ENCODE results near the gene TP63. TPM values are rescaled to one million over a fixed set of nuclear protein-coding genes. Genes with fewer than 3 reads are reported as not detected.

The TP63 gene
- total RNA-seq, 1 experiment from 2014 or later = 3.6 TPM

DNA sequence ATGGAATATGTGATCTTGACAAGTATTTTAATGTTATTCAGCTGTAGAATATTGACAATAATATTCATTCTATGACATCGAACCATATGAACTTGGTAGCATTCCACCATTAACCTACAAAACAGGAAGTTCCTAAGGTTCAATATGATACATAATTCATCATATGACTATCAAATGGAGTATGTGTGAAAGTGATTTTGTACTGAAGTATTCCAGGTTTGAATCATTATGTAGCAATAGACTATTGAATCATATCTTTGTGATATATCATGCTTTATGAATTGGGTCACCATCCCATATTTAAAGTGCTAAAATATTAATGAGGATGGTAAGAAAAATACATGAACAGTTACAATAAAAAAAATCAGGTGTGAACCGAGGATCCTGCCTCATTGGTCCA, 95.1 kb downstream of the TP63 start:
- H3K4me2 ChIP-seq = no peak overlapping the region
- ChIA-PET POLR2A (ENCODE audit: unreplicated experiment) (no interaction called here), CTCF (no interaction called here)
- H3F3A ChIP-seq (ENCODE audit: insufficient read depth, low read depth) = no peaks in the 10 kb centered on the region
- H3K79me2 ChIP-seq (ENCODE audit: low read depth) = no peaks in the 10 kb centered on the region
- DNase-seq = peak in 1 of 2 experiments; percentile 41
- intact Hi-C loops (cut with micrococcal nuclease; ENCODE audit: unreplicated experiment) = no loop called here
- no peaks in the 10 kb centered on the region for H3K36me3 ChIP-seq (ENCODE audit: low read depth)
- H2AFZ ChIP-seq = no peak overlapping the region
- H3K9me3 ChIP-seq (ENCODE audit: insufficient read depth, low read depth) = peaks cover 38% of the 10 kb centered on the region
- no peaks in the 10 kb centered on the region for H3K9me2 ChIP-seq (ENCODE audit: insufficient read depth)
- H4K20me1 ChIP-seq (ENCODE audit: insufficient read depth) = no peaks in the 10 kb centered on the region
- H3K4me3 ChIP-seq = no peak overlapping the region
- H3K27ac ChIP-seq = no peak overlapping the region
- no peaks in the 10 kb centered on the region for H3K27me3 ChIP-seq (ENCODE audit: insufficient read depth, low read depth)
- no peaks in the 10 kb centered on the region for H3K4me1 ChIP-seq (replicated peaks; ENCODE audit: insufficient read depth)
- TF ChIP-seq EZH2 (IDR thresholded peaks at IDR 0.05; ENCODE audit: low read depth) (no peak), CTCF (conservative IDR thresholded peaks at IDR 0.05) (no peak)
- no TSS peak for BruUV-seq (replicated peaks)

DNA sequence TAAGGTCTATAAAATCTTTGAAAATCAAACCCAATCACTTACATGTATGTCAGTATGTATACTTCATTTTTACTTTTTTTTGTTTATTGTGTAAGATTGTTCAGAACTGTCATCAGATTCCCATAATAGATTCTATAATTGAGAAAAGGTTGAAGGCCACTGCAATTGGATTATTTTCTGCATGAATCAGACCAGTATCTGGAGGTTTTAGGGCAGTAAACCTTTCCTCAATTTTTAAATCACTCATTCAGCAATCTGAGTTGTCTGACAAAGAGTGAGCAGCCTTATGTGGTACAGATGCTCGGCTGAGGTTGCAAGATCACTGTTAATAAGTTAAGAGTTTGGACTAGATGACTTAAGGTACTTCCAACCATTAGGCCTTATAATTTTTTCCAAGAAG, 96.0 kb downstream of the TP63 start:
- no peak overlapping the region for H2AFZ ChIP-seq
- ChIA-PET POLR2A (ENCODE audit: unreplicated experiment) (no interaction called here), CTCF (no interaction called here)
- no peak for DNase-seq
- no peaks in the 10 kb centered on the region for H3K27me3 ChIP-seq (ENCODE audit: insufficient read depth, low read depth)
- H3K4me3 ChIP-seq = no peak overlapping the region
- H3K79me2 ChIP-seq (ENCODE audit: low read depth) = no peaks in the 10 kb centered on the region
- intact Hi-C loops (cut with micrococcal nuclease; ENCODE audit: unreplicated experiment) = no loop called here
- no peak overlapping the region for H3K27ac ChIP-seq
- no peak for TF ChIP-seq CTCF (conservative IDR thresholded peaks at IDR 0.05)
- no peak for TF ChIP-seq EZH2 (IDR thresholded peaks at IDR 0.05; ENCODE audit: low read depth)
- H3K36me3 ChIP-seq (ENCODE audit: low read depth) = no peaks in the 10 kb centered on the region
- no peaks in the 10 kb centered on the region for H4K20me1 ChIP-seq (ENCODE audit: insufficient read depth)
- BruUV-seq (replicated peaks) = no TSS peak
- no peaks in the 10 kb centered on the region for H3F3A ChIP-seq (ENCODE audit: insufficient read depth, low read depth)
- peaks cover 38% of the 10 kb centered on the region; the same call in 1 of the 2 replicates for H3K9me3 ChIP-seq (ENCODE audit: insufficient read depth, low read depth)
- H3K9me2 ChIP-seq (ENCODE audit: insufficient read depth) = no peaks in the 10 kb centered on the region
- no peak overlapping the region for H3K4me2 ChIP-seq
- H3K4me1 ChIP-seq (replicated peaks; ENCODE audit: insufficient read depth) = no peaks in the 10 kb centered on the region

GRCh38 chr3:189727898-189728297, 96.7 kb downstream of the TP63 start:
- Histone ChIP-seq H3K36me3 (ENCODE audit: low read depth) (no peaks in the 10 kb centered on the region), H2AFZ (no peak overlapping the region), H3F3A (ENCODE audit: insufficient read depth, low read depth) (no peaks in the 10 kb centered on the region), H3K9me3 (ENCODE audit: insufficient read depth, low read depth) (peaks cover 38% of the 10 kb centered on the region; the same call in 1 of the 2 replicates), H3K27me3 (ENCODE audit: insufficient read depth, low read depth) (no peaks in the 10 kb centered on the region), H3K4me2 (no peak overlapping the region), H3K27ac (no peak overlapping the region), H3K4me1 (replicated peaks; ENCODE audit: insufficient read depth) (no peaks in the 10 kb centered on the region), H3K4me3 (no peak overlapping the region), H3K9me2 (ENCODE audit: insufficient read depth) (no peaks in the 10 kb centered on the region), H4K20me1 (ENCODE audit: insufficient read depth) (no peaks in the 10 kb centered on the region), H3K79me2 (ENCODE audit: low read depth) (no peaks in the 10 kb centered on the region)
- POLR2A ChIA-PET (ENCODE audit: unreplicated experiment) = interaction anchor here (0.6 kb wide), 1 partner anchor 57 kb away, joined by 3 read pairs; no protein-coding TSS in a partner anchor
- intact Hi-C loops (cut with micrococcal nuclease; ENCODE audit: unreplicated experiment) = no loop called here
- TF ChIP-seq EZH2 (IDR thresholded peaks at IDR 0.05; ENCODE audit: low read depth) (no peak), CTCF (conservative IDR thresholded peaks at IDR 0.05) (no peak)
- BruUV-seq (replicated peaks) = no TSS peak
- DNase-seq = no peak
- CTCF ChIA-PET = no interaction called here

Measured in PC-9 (cell line).